ENCODE results near the gene MSLN.
A peak's percentile ranks its signal among the peaks of the same experiment; 100 is the strongest.

MSLN gene

GRCh38 chr16:720447-720989 is 40.0 kb upstream of the MSLN start:
- H3K27me3 Mint-ChIP-seq = peaks cover 2% of the 10 kb centered on the region
- H3K27ac Mint-ChIP-seq = peak overlapping the region; percentile 62
- peaks cover 15% of the 10 kb centered on the region for H3K4me1 Mint-ChIP-seq
- H3K4me3 Mint-ChIP-seq = peak overlapping the region; percentile 82
- no peaks in the 10 kb centered on the region for H3K36me3 Mint-ChIP-seq
- no peaks in the 10 kb centered on the region for H3K9me3 Mint-ChIP-seq

- H3K27ac Mint-ChIP-seq = peak within 1 kb of the TSS; percentile 62
- H3K9me3 Mint-ChIP-seq = no peaks in the 10 kb centered on the region
- H3K4me3 Mint-ChIP-seq = peak within 1 kb of the TSS; percentile 82
- peaks cover 14% of the 10 kb centered on the region for H3K4me1 Mint-ChIP-seq
- H3K36me3 Mint-ChIP-seq = no peaks in the 10 kb centered on the region
- peaks cover 2% of the 10 kb centered on the region for H3K27me3 Mint-ChIP-seq
Observed at GRCh38 chr16:720990-721764, 39.4 kb upstream of the MSLN start, which contains the start of gene ANTKMT. Gene ANTKMT (plus strand): TSS chr16:721146. CDS start chr16:721275, 129 bp downstream.

GRCh38 chr16:721765-722540 is 38.6 kb upstream of the MSLN start:
- no peak overlapping the region for H3K27ac Mint-ChIP-seq
- H3K9me3 Mint-ChIP-seq = no peaks in the 10 kb centered on the region
- H3K4me3 Mint-ChIP-seq = peak overlapping the region; percentile 70
- no peaks in the 10 kb centered on the region for H3K36me3 Mint-ChIP-seq
- H3K4me1 Mint-ChIP-seq = peaks cover 11% of the 10 kb centered on the region
- H3K27me3 Mint-ChIP-seq = no peaks in the 10 kb centered on the region

- Mint-ChIP-seq H3K4me1 (peaks cover 11% of the 10 kb centered on the region), H3K36me3 (no peaks in the 10 kb centered on the region), H3K9me3 (no peaks in the 10 kb centered on the region), H3K27ac (no peak overlapping the region), H3K4me3 (peak overlapping the region; percentile 36), H3K27me3 (no peaks in the 10 kb centered on the region)
Observed at GRCh38 chr16:722835-723633, 37.5 kb upstream of the MSLN start.

- Mint-ChIP-seq H3K4me1 (peaks cover 11% of the 10 kb centered on the region), H3K4me3 (no peak overlapping the region), H3K36me3 (no peaks in the 10 kb centered on the region), H3K27ac (no peak overlapping the region), H3K27me3 (no peaks in the 10 kb centered on the region), H3K9me3 (no peaks in the 10 kb centered on the region)
Observed at GRCh38 chr16:723695-724094, 36.8 kb upstream of the MSLN start.

- Mint-ChIP-seq H3K27ac (no peak overlapping the region), H3K9me3 (no peaks in the 10 kb centered on the region), H3K36me3 (no peaks in the 10 kb centered on the region), H3K27me3 (no peaks in the 10 kb centered on the region), H3K4me1 (peaks cover 6% of the 10 kb centered on the region), H3K4me3 (no peak overlapping the region)
Observed at GRCh38 chr16:724188-725040, 36.1 kb upstream of the MSLN start.

GRCh38 chr16:725041-725376 is 35.5 kb upstream of the MSLN start:
- Mint-ChIP-seq H3K4me3 (no peak overlapping the region), H3K4me1 (peaks cover 4% of the 10 kb centered on the region), H3K27me3 (no peaks in the 10 kb centered on the region), H3K27ac (no peak overlapping the region), H3K9me3 (no peaks in the 10 kb centered on the region), H3K36me3 (no peaks in the 10 kb centered on the region)

GRCh38 chr16:725463-726187 is 34.9 kb upstream of the MSLN start:
- Mint-ChIP-seq H3K27me3 (no peaks in the 10 kb centered on the region), H3K27ac (no peak overlapping the region), H3K9me3 (no peaks in the 10 kb centered on the region), H3K4me3 (no peak overlapping the region), H3K4me1 (no peaks in the 10 kb centered on the region), H3K36me3 (no peaks in the 10 kb centered on the region)

GRCh38 chr16:726188-726437 is 34.4 kb upstream of the MSLN start:
- H3K4me1 Mint-ChIP-seq = no peaks in the 10 kb centered on the region
- H3K9me3 Mint-ChIP-seq = no peaks in the 10 kb centered on the region
- no peaks in the 10 kb centered on the region for H3K36me3 Mint-ChIP-seq
- H3K4me3 Mint-ChIP-seq = no peak overlapping the region
- no peak overlapping the region for H3K27ac Mint-ChIP-seq
- H3K27me3 Mint-ChIP-seq = no peaks in the 10 kb centered on the region

- peak within 1 kb of the TSS; percentile 67 for H3K4me3 Mint-ChIP-seq
- no peaks in the 10 kb centered on the region for H3K27me3 Mint-ChIP-seq
- no peaks in the 10 kb centered on the region for H3K9me3 Mint-ChIP-seq
- H3K27ac Mint-ChIP-seq = peak within 1 kb of the TSS; percentile 55
- H3K4me1 Mint-ChIP-seq = no peaks in the 10 kb centered on the region
- no peaks in the 10 kb centered on the region for H3K36me3 Mint-ChIP-seq
Observed at GRCh38 chr16:726438-727290, 33.9 kb upstream of the MSLN start, which contains the start of the genes CCDC78 and HAGHL. Gene CCDC78 (minus strand): TSS chr16:726443. CDS start chr16:726367, 76 bp downstream. Gene HAGHL (plus strand): TSS chr16:727106. CDS start chr16:727510, 404 bp downstream.

- H3K36me3 Mint-ChIP-seq = no peaks in the 10 kb centered on the region
- no peaks in the 10 kb centered on the region for H3K9me3 Mint-ChIP-seq
- no peaks in the 10 kb centered on the region for H3K4me1 Mint-ChIP-seq
- no peaks in the 10 kb centered on the region for H3K27me3 Mint-ChIP-seq
- H3K27ac Mint-ChIP-seq = no peak overlapping the region
- peak overlapping the region; percentile 42 for H3K4me3 Mint-ChIP-seq
Observed at GRCh38 chr16:727291-727977, 33.1 kb upstream of the MSLN start.

GRCh38 chr16:728131-728889 is 32.2 kb upstream of the MSLN start:
- H3K36me3 Mint-ChIP-seq = no peaks in the 10 kb centered on the region
- no peaks in the 10 kb centered on the region for H3K9me3 Mint-ChIP-seq
- H3K4me1 Mint-ChIP-seq = no peaks in the 10 kb centered on the region
- H3K4me3 Mint-ChIP-seq = no peak overlapping the region
- no peaks in the 10 kb centered on the region for H3K27me3 Mint-ChIP-seq
- no peak overlapping the region for H3K27ac Mint-ChIP-seq

Measured in activated naive CD4-positive, alpha-beta T cell treated with anti-CD3 and anti-CD28 coated beads, Interleukin-2, amount 50 U/mL, for 24 hours (primary cell).